GM19025 (cell line): ENCODE results near the gene EIPR1.
A peak's percentile ranks its signal among the peaks of the same experiment; 100 is the strongest.

Experiments used
- ATAC-seq: cut with Tn5 transposase; IDR thresholded peaks from one replicate; pipeline ENCODE4 v1.9.1; 2021; ENCODE audit warnings: mild to moderate bottlenecking, low read depth, moderate library complexity; ENCODE audit not compliant: unreplicated experiment

The EIPR1 gene

DNA sequence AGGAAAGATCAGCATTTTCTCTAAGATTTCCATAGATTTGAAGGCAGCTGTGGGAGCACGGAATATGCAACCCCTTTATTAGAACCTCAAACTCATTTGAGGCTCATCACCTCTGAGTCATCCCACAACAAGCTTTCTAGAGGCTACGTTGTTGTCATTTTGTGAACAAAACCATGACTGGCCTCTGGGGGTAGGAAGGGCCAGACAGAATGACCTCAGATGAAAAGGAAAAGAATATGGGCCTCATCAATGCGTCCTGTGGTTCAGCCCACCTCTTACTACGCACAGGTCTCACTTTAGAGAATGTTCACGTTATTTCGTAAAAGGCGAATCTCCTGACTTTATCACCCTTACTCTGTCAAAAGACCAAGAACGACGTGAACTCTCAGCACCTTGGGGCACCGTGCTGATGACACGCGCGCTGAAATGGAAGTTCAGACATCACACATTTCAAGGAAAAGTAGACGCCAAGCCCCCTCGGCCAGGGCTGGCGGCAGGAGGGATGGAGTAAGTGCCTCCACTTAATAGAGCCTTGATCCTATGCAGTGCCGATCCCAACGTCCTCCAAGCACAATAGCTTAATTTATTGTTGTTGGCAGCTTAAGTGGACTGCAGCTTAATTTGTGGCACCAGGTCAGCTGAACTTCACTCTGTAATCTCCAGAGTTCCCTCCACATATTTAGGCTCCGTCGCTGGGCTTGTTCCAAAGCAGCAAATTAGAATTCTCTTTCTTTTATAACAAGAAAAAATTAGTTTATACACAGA, 208.3 kb downstream of the EIPR1 start:
- ATAC-seq, result no peak

DNA sequence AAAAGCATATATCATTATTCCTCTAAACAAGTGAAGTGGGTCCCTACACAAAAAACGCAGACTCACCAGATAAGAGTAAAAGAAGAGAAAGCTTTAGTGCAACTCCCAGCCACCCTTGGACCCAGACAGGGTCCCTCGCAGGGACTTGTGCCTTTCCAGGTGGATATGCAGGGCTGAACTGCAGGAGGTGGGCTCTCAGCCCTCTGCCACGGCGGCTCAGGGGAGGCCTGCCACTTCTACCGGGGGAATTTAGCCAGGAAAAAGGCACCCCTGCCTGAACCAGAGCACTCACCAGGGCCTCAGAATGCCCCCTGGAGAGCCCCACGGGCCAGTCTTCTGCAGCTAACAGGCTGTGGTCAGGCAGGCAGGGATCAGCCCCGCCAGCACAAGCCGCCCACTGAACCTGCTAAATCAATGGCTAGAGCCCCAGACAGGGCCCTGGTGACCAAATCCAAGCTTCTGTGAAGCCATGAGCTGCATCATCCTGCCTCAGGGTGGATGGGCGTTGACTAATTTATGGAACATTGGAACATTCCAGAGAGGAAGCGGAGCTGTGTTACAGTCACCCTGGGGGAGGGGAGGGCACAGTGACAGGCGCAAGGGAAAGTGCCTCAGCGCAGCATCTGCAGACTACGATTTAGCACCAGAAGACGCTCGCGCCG, 209.3 kb downstream of the EIPR1 start:
- ATAC-seq, result no peak

DNA sequence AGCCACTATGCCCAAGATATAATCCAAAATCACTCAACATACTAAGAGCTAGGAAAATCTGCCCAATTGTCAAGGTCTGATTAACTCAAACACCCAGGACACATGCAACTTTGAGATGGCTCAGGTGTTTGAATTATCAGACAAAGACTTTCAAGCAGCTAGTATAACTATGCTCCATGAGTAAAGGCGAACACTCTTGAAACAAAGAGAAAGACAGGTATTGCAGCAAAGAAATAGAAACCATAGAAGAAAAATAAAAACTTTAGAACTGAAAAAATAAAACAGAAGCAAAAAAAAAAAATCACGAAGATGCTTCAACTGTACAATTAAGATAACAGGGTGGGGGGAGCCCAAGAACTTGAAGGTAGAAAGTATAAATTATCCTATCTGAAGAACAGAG, 214.2 kb downstream of the EIPR1 start:
- no peak for ATAC-seq

DNA sequence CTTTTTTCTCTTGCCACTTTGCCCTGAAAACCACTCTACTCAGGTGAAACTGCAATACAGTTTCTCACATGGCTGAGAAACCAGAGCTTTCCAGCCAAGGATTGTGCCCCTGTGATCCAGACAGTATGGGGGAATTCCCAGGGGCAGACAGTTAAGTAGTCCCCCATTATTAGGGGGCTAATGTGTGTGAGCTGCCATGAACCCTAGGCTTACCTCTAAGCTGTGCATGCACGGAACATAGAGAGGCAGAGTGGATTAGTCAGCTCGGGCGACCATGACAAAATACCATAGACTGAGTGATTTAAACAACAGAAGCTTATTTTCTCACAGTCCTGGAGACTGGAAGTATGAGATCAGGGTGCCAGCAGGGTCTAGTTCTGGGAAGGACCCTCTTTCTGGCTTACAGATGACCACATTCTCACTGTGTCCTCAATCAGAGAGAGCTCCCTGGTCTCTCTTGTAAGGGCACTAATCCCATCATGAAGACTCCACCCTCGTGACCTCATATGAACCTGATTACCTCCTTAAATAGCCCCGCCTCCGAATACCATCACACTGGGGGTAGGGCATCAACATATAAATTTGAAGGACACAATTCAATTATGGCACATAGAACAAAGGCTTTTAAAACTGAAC, 215.1 kb downstream of the EIPR1 start:
- ATAC-seq, result no peak

DNA sequence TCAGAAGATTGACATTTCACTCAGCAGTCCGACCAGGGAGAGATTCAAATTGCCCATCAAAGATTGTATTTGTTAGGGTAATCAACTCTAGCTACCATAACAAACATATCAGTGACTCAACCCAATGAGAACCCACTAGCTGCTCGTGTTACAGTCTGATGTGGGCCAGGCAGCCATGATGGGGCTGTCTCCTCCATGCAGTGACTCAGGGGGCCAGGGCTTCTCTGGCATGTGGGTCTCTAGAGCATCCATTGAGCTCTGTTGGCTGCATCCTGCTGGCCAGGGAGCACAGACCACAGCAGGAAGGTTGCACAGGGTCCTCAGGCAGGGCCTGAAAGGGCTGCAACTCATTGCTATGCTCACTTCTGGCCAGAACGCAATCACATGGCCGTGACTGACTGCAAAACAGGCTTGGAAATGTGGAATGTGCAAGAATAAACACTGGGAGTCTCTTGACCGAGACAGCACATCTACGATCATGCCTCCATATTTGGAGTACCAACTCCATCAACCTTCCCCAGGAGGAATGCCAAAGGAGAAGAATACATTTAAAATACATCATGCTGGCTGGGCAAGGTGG, 216.8 kb downstream of the EIPR1 start:
- ATAC-seq, result no peak

DNA sequence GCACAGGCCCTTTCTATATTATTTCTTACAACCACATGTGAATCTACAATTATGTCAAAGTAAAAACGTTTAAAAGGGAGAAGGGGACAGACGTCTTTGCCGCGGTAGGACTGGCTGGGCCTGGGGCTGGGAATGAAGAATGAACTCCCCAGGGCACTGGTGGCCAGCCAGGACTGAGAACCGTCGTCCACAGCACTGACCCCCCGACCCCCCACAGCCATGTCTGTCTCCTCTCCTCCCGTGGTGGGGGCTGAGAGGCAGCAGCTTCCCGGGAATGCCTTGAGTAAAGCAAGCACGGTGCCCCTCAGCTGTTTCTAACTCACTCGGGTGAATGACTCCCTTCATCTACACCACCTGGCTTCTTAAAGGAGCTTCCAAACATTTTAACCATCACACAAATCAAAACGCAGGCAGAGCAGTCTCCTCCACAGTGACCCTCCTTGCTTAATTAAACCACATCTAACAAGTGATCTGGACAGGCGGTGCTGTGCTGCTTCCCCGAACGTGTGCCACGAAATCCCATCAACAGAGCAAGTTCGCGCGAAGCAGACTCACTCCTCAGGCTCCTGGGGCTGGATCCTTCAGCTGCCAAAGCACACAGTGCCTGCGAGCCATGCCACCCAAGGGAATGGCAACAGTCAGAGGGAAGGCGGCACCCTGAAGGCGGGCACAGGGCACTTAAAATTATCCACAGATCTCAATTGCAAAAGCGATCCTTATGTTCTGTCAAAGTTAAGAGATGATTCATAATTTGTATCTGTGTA, 217.7 kb downstream of the EIPR1 start:
- no peak for ATAC-seq

DNA sequence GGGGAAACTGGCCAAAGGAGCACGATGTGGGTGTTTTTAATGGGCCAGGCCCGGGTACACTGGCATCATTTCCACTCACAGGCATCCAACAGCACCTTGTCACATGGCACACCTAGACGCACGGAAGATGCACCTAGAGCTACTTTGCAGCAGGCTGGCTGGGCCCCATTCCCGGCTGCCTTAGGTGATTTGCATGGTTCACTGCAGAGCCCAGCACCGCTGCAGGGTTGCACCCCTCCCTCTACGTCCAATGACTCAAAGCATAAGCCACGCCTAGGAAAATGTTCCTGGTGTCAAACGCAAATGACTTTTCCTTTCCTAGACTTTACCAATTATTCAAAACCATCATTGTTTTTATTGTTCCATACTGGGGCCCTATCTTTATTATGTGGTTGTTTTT, 222.9 kb downstream of the EIPR1 start:
- ATAC-seq, result no peak

DNA sequence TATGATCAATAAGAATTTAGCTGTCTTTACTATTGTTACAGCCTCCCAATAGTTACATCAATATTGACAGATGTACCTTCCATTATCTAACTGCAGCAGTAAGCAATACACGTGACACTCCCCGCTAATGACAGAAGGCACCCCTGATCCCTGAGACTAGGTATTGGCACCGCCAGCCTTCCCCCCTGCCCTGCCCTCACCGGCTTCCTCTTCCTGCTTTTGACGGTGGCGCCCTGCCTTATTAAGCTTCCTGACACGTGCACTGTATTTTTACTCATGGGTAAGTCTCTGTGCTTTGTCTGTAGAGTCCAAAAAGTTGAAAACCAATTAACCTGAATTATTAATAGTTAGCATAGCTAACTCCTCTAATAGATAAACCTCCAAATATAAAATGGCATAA, 223.5 kb downstream of the EIPR1 start:
- ATAC-seq, result no peak

DNA sequence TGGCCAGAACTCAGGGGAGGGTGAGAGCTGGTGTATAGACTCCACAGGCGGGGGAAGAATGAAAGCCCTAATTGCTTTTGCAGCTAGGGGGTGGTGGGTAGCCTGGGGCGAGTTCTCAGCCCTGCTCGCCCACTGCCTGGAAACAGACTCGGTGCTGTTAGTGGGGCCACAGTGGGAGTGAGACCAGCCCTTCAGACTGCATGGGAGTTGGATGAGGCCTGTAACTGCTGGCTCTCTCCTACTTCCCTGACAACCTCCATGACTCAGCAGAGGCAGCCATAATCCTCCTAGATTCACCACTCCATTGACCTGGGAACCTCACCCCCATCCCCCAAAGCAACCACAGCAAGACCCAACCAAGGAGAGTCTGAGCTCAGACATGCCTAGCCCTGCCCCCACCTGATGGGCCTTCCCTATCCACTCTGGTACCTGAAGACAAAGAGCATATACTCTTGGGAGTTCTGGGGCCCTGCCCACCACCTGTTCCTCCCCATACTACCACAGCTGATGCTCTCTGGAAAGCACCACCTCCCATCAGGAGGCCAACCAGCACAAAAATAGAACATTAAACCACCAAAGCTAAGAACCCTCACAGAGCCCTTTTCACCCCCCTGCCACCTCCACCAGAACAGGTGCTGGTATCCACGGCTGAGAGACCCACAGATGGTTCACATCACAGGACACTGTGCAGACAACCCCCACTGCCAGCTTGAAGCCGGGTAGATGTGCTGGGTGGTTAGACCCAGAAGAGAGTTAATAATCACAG, 226.3 kb downstream of the EIPR1 start:
- ATAC-seq, result peak; percentile 69

DNA sequence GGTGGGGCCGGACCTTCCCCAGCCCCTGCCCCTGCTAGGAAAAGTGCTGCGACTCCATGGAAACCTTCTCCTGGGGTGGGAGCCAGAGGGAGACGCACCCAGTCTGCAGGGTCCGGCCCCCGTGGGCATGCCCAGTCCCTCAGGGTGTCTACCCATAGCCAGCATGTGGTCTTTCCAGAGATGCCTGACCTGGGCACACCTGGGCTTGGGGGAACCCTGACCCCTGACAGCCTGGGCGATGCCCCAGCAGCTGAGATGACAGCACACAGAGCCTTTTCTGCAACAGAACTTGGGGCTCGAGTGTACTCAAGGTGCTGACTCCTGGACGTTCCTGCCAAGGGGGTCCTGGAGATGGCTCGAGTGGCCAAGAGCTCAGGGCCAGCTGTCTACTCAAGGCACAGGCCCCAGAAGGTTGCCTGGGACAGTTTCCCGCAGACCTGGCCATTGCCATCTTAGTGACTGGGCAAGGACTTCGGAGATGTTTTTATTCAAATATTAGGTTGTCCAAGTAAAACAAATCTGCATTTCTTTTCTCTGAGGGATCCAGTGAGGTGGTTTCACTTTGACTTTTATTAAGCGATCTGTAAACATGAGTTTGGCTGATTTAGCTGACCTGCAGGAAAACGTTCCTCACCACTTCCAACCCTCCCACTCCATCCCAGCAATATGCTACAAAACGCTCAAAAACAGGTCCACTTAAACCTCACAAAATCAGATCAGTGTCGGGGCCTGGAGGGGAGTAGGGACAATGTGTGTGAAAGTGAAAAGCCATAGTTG, 228.0 kb downstream of the EIPR1 start:
- ATAC-seq, result no peak

DNA sequence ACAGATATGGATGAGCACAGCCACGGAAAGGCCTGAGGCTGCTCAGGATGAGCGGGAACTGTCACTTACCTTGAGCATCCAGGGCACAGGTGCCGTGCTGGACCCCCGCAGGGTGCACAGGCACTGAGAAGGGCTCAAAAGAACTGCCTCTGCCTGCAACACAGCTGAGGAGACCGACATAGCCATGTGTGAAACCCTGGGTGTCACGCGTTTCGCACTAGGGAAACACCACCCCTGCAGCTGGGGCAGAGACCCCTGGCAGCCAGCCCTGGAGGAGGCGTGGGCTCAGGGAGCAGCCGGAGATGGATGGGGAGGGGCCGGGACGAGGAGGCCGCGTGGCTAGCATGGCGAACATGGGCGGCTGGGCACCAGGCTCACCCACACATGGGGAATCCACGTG, 228.9 kb downstream of the EIPR1 start:
- no peak for ATAC-seq

DNA sequence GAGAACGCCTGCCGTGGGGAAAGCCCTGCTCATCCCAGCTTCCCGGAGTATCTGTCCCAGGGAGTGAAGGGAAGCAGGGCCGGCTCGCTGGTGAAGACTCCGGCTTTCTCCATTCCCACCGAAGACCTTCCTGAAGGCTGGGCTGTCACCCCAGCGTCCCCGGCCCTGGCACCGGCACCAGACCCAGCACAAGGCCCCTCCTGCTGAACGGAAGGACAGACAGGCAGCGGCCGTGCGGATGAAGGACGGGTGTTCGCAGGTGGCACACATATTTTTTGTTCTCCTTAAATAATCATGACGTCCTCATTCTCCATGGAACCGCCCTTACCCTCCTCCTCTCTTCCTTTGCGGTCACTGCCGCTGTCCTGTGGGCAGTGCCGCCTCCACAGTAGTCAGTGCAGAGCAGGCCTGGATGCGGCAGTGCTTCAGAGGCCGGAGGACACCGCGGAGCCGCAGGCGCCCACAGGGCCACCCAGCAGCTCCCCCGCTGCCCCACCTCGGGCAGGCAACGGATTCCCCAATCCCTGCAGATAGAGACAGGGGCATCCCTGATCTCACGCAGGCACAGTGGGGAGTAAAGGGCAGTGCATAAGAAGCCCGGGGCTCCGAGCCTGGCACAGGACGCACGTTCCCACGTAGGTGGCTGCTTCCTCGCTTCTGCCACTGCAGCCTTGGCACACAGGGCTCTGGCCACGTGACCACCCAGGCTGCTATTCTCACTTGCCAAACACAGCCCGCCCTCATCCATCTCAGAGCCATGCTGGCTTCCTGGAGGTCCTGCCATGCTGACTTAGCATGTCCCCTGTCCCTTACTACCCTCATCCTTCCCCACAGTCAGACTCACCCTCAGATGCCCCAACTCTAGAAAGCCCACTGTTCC, 229.7 kb downstream of the EIPR1 start:
- no peak for ATAC-seq

DNA sequence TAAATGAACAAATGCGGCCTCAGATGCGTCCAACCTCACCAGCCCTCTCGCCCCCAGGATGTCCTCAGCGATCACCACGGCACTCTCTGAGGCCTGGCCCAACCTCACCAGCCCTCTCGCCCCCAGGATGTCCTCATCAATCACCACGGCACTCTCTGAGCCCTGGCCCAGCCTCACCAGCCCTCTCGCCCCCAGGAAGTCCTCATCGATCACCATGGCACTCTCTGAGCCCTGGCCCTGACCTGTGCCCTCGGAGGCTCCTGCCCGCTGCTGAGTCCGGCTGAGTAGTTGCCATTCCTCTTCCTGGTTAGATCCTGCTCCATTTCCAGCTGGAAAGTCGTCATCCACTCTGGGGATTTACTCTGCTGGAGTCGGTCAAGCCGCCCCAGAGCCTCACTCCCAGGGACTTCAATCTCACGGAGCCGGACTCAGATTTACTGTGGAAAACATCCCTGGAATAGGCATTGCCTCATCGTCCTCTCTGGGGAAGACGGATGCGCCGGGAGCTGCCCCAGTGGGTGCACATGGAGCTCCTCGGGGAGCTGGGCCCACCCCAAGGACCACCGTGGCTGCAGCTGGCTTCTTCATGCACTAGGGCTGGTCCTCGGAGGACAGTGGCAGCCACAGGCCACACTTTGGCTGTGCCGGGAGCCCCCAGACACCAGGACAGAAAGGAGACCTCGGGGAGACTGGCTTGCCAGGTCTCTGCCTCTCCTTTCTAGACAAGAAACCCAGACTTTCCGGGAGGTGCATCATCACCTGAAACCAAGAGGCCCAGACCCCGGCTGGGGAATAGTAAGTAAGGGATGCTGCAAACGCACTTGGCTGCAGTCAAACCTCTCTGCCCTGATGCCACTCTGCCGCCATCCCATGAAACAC, 230.6 kb downstream of the EIPR1 start:
- ATAC-seq, result no peak

DNA sequence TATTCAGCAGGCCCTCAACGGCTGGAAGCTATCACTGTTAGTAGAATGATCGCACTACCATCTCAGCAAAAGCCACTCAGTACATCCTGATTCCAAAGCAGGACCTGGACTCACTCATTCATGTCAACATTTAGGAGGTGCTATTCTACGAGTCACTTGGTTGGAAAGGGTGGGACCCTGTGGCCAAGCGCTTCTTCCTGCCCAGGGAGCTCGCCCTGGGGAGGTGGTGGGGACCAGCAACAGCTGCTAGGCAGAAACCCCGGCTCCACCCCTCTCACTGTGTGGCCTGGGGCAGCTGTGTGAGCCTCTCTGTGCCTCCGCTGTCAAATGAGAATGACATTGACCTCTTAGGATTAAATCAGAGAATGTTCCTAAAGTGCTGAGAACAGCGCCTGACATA, 231.4 kb downstream of the EIPR1 start:
- ATAC-seq, result no peak

DNA sequence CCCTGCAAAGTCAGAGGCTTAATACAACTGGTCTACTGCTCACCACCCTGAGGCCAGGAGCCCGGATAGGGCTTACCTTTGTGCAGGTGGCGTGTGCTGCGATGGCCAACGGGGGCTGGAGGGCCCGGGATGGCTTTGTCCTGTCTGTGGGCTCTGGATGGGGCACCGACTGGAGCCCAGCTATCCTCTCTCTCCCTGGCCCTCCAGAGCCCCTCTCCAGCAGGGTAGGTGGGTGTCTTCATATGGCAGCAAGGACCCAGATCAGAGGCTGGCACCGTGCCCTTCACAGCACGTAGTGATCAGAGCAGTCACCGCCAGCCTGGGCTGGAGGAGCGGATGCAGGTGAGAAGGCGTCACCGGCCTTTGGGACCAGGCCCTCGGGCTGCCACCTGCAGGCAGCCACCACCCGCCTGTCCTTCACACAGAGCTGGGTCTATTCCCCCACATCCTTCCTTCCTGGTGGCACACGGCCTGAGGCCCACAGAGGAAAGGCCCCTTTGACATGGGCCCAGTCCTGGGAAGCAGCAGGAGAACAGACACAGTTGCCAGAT, 232.1 kb downstream of the EIPR1 start:
- no peak for ATAC-seq

DNA sequence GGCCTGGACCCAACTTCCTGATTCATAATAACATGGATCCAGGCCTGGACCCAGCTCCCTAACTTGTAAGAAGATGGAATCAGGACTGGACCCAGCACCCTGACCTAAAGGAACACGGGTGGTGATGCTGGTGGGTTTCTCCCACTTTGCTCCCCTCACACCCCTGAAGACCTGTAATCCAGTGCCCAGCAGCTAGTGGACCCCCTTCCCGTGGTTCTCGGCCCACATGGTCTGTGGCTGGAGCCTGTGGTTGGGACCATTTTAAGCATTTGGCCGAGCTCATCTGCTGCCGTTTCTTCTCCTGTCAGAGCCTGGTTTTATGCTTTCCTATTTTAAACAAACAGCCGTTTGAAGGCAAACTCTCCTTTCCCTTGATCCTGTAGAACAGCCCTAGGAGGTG, 232.8 kb downstream of the EIPR1 start:
- ATAC-seq, result no peak

DNA sequence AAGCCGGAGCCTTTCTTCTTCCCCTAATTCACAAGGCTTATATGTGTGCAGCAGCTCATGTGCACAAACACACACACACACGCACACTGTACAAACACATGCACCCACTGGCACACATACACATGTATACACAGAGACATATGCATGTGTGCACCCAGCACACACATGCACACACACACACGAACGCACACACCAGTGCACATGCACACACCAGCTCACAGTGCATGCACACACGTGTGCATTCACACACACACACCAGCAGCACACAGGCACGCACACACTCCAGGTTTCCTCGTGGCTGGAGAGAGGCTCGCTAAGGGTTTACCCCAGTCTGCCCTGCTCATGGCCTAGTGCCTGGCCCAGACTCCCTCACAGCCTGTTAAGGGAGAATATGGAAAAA, 234.0 kb downstream of the EIPR1 start:
- no peak for ATAC-seq
